ENCODE results near the gene DLG2. TPM values are rescaled to one million over a fixed set of nuclear protein-coding genes. Genes with fewer than 3 reads are reported as not detected.

DLG2 gene
- total and polyA plus RNA-seq, 2 of the 4 experiments (the other 2 are of a cell fraction): 0.31 to 0.36 TPM

DNA sequence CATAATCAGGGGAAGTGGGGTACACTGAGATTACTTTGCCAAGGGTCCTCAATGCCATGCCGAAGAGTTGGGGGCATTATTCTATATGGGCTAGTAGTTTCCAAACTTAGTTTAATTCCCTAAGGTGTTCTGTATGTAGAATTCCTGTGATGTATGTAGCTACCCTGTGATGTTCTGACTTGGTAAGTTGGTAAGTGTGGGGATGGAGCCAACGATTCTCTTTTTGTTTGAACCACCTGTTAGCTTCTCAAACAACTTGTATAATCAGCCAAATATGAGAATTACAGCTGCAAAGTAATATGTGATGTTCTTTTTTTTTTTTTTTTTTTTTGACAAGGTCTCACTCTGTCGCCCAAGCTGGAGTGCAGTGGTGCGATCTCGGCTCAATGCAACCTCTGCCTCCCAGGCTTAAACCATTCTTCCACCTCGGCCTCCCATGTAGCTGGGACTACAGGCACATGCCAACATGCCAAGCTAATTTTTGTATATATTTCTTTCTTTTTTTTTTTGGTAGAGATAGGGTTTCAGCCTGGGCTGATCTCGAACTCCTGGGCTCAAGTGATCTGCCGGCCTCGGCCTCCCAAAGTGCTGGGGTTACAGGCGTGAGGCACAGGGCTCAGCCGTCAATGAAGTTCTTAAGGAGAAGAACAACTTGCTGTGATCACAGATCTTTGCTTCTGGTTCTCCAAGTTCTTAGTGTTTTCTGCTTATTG, 2025.8 kb downstream of the DLG2 start:
- DNase-seq (no peak), ATAC-seq (ENCODE audit: low read depth) (no peak)
- no peak overlapping the region for H3K14ac ChIP-seq (replicated peaks; ENCODE audit: low read depth, low read length)
- H2BK120ac ChIP-seq (ENCODE audit: low read depth, low read length): no peak overlapping the region
- H2BK15ac ChIP-seq (ENCODE audit: low read depth, low read length): no peak overlapping the region
- no peak overlapping the region for H3K56ac ChIP-seq (ENCODE audit: extremely low read depth, insufficient read depth, low read length)
- H2BK5ac ChIP-seq (ENCODE audit: low read depth, low read length, poor library complexity, severe bottlenecking): no peak overlapping the region
- no peak overlapping the region for H3K18ac ChIP-seq (ENCODE audit: low read depth, low read length)
- H3K4me2 ChIP-seq (ENCODE audit: low read depth, low read length): no peak overlapping the region
- H3K23ac ChIP-seq (ENCODE audit: low read depth, low read length): no peak overlapping the region
- peaks cover 2% of the 10 kb centered on the region; the same call in 1 of the 2 replicates for H3K27me3 ChIP-seq (ENCODE audit: control insufficient read depth, insufficient read depth, low read length)
- CTCF ChIA-PET: no interaction called here
- no peak overlapping the region for H3K9ac ChIP-seq (ENCODE audit: low read depth, low read length)
- in situ Hi-C loops (cut with MboI; ENCODE audit: low sequenced_read_pairs): no loop called here
- no peaks in the 10 kb centered on the region for H3K79me1 ChIP-seq (ENCODE audit: low read depth in 1 of 2, low read length in 2 of 2)
- H2AK5ac ChIP-seq (ENCODE audit: low read depth, low read length): no peak overlapping the region
- no peak overlapping the region for H4K5ac ChIP-seq (ENCODE audit: low read depth, low read length)
- no peak overlapping the region for H3K4ac ChIP-seq (ENCODE audit: low read depth, low read length)
- H3K9me3 ChIP-seq (ENCODE audit: control insufficient read depth, insufficient read depth, low read length): no peaks in the 10 kb centered on the region
- no peaks in the 10 kb centered on the region for H4K20me1 ChIP-seq (ENCODE audit: insufficient read depth, low read length)
- 95% methylated on average over 3 of the region's 11 CpGs; no CpG with 5 or more reads in 1 of the 2 experiments for WGBS, 2 experiments (ENCODE audit: extremely low coverage in 2 of 2, insufficient read length in 1 of 2)
- no peak overlapping the region for H3K4me3 ChIP-seq (ENCODE audit: insufficient read depth, low read depth, low read length)
- no peaks in the 10 kb centered on the region for H3K36me3 ChIP-seq (ENCODE audit: control insufficient read depth, insufficient read depth, low read length)
- dilution Hi-C loops (cut with HindIII; ENCODE audit: low sequenced_read_pairs, unreplicated experiment): no loop called here
- intact Hi-C loops (cut with micrococcal nuclease): no loop called here
- no peak overlapping the region for H2AFZ ChIP-seq (replicated peaks; ENCODE audit: low read length, poor library complexity)
- H2BK20ac ChIP-seq (ENCODE audit: low read depth, low read length): no peak overlapping the region
- no peak overlapping the region for H3K27ac ChIP-seq (ENCODE audit: insufficient read depth, low read length)
- no peaks in the 10 kb centered on the region for H3K9me1 ChIP-seq (ENCODE audit: insufficient read depth, low read length)
- H3K4me1 ChIP-seq (ENCODE audit: control insufficient read depth, insufficient read depth, low read length): no peaks in the 10 kb centered on the region
- H2AK9ac ChIP-seq (replicated peaks; ENCODE audit: low read depth, low read length, poor library complexity): no peak overlapping the region
- POLR2A ChIA-PET (ENCODE audit: unreplicated experiment): no interaction called here
- TF ChIP-seq CTCF (conservative IDR thresholded peaks at IDR 0.05; ENCODE audit: low read depth, low read length) (no peak), RAD21 (IDR thresholded peaks at IDR 0.05; ENCODE audit: low read length) (no peak), MXI1 (IDR thresholded peaks at IDR 0.05; ENCODE audit: borderline replicate concordance, low read depth, low read length) (no peak), USF2 (IDR thresholded peaks at IDR 0.05; ENCODE audit: low read depth, low read length) (no peak), RFX5 (IDR thresholded peaks at IDR 0.05; ENCODE audit: low read depth, low read length) (no peak), CHD1 (IDR thresholded peaks at IDR 0.05; ENCODE audit: low read depth, low read length) (no peak), SMC3 (IDR thresholded peaks at IDR 0.05; ENCODE audit: low read depth, low read length) (no peak), NFE2L2 (IDR thresholded peaks at IDR 0.05; ENCODE audit: low read depth, low read length) (no peak), CEBPB (IDR thresholded peaks at IDR 0.05; ENCODE audit: low read depth, low read length) (no peak), MAZ (IDR thresholded peaks at IDR 0.05; ENCODE audit: borderline replicate concordance, low read depth, low read length) (no peak), BHLHE40 (IDR thresholded peaks at IDR 0.05; ENCODE audit: low read depth, low read length) (no peak), MAFK (IDR thresholded peaks at IDR 0.05; ENCODE audit: low read depth, low read length) (no peak), POLR2A (IDR thresholded peaks at IDR 0.05; ENCODE audit: low read depth, low read length) (no peak), FOS (IDR thresholded peaks at IDR 0.05; ENCODE audit: low read depth, low read length) (no peak), RCOR1 (IDR thresholded peaks at IDR 0.05; ENCODE audit: insufficient replicate concordance, low read length) (no peak)
- TF ChIP-seq, protein P1, sequence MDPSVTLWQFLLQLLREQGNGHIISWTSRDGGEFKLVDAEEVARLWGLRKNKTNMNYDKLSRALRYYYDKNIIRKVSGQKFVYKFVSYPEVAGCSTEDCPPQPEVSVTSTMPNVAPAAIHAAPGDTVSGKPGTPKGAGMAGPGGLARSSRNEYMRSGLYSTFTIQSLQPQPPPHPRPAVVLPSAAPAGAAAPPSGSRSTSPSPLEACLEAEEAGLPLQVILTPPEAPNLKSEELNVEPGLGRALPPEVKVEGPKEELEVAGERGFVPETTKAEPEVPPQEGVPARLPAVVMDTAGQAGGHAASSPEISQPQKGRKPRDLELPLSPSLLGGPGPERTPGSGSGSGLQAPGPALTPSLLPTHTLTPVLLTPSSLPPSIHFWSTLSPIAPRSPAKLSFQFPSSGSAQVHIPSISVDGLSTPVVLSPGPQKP (IDR thresholded peaks at IDR 0.05; ENCODE audit: borderline replicate concordance, low read depth, low read length): no peak
- BruUV-seq (replicated peaks): no TSS peak
- H4K8ac ChIP-seq (ENCODE audit: low read depth in 2 of 2, low read length in 2 of 2): no peak overlapping the region
- no peak overlapping the region for H4K91ac ChIP-seq (ENCODE audit: insufficient read depth, low read depth, low read length)

All from IMR-90 (cell line).